Ovary (tissue), 9 donors: ENCODE data around the gene STAC. TPM values are rescaled to one million over a fixed set of nuclear protein-coding genes. Genes with fewer than 3 reads are reported as not detected.

ENCODE experiments used
- DNase-seq, 5 donors: peaks; one replicate each; pipeline ENCODE4 v3.0.0-alpha.2; 2019 to 2020
- H3K27ac ChIP-seq, 2 donors: fragments of 200-600 bp; one replicate each; pipeline versions ENCODE4 v1.5.1 to v1.8.0; 2019 to 2022
- H3K27me3 ChIP-seq: fragments of 200-600 bp; one replicate; pipeline ENCODE4 v1.8.0; 2022
- H3K36me3 ChIP-seq: fragments of 200-600 bp; sonication (generic); one replicate; pipeline ENCODE4 v1.5.1; 2019
- H3K4me1 ChIP-seq: one replicate; pipeline ENCODE4 v1.8.1; 2013; ENCODE audit warnings: mild to moderate bottlenecking, moderate library complexity; ENCODE audit not compliant: insufficient read depth
- H3K4me3 ChIP-seq: fragments of 200-600 bp; sonication (generic); one replicate; pipeline ENCODE4 v1.5.1; 2017
- H3K9me3 ChIP-seq, 2 donors: fragments of 200-600 bp in 1 of 2; sonication (generic) in 1 of 2; one replicate each; pipeline versions ENCODE4 v1.5.1 to v1.8.1; 2013 to 2019; ENCODE audit warnings: mild to moderate bottlenecking in 1 of 2, moderate library complexity in 1 of 2
- EP300 ChIP-seq: sonication (generic); formaldehyde crosslinking; IDR thresholded peaks from one replicate; pipeline ENCODE4 v1.6.1; 2017; ENCODE audit warnings: antibody characterized with exemption
- POLR2A ChIP-seq: fragments of 450-650 bp; IDR thresholded peaks from one replicate; pipeline ENCODE4 v1.6.1; 2017; ENCODE audit warnings: antibody characterized with exemption, mild to moderate bottlenecking, moderate library complexity
- WGBS, 3 donors: extraction: QIAGEN DNeasy Blood & Tissue Kit in 1 of 3; methylation state at CpG; one replicate each; pipeline versions ENCODE4 v1.1.5 to v1.1.7; 2013 to 2017; 5-methylcytosine and 5-hydroxymethylcytosine counted together
- intact Hi-C, 4 donors: fragments of 100-400 bp; cut with DNase I; formaldehyde crosslinking; loops; one replicate each; pipeline versions ENCODE4 v1.11.0 to v1.15.1; 2022 to 2023
- polyA plus RNA-seq, 2 donors: library from polyadenylated mRNA; stranded (reverse); fragments of 200-250 nt in 1 of 2; fragments of 350-450 nt in 1 of 2; fragmentation: Illumina TruSeq in 1 of 2; extraction: RNeasy Lipid Tissue Mini Kit (QIAGEN cat#74804) in 1 of 2; gene quantifications; one replicate each; pipeline ENCODE4 v1.2.3, GENCODE V29; 2013 to 2014
- total RNA-seq, 7 donors: library from RNA; depleted of rRNA in 2 of 7; stranded (reverse); fragments of >200 nt in 2 of 7; fragmentation: NEBNext Ultra II Directional in 3 of 7; extraction: Animal tissue kit (Norgen Biotek cat#: 25700) in 3 of 7; gene quantifications; one replicate each; pipeline versions ENCODE4 v1.1.0 to v1.2.4, GENCODE V29; 2016 to 2023
- TF ChIP-seq, protein P1 (sequence below), 3 donors: fragments of 450-650 bp in 2 of 3; fragments of 200-600 bp in 1 of 3; IDR thresholded peaks; one replicate each; pipeline versions ENCODE4 v1.5.1 to v1.8.0; 2016 to 2022; ENCODE audit warnings: antibody characterized with exemption in 3 of 3, mild to moderate bottlenecking in 1 of 3
- donor health status: DM: no; HTN: no; CAD: no; lungs with moderate emphysema.
- donor health status: DM: no; HTN: no; CAD: no.
- donor health status: Bipolar disorder and iron deficiency.
- donor health status: DM: yes; HTN: yes; CAD: no.
- donor health status: DM: no; HTN: no; CAD: no.
- donor health status: DM: yes; HTN: yes; CAD: no.

STAC gene
- total and polyA plus RNA-seq, 9 donors = 0.58 to 8.4 (median 1.2) TPM

DNA sequence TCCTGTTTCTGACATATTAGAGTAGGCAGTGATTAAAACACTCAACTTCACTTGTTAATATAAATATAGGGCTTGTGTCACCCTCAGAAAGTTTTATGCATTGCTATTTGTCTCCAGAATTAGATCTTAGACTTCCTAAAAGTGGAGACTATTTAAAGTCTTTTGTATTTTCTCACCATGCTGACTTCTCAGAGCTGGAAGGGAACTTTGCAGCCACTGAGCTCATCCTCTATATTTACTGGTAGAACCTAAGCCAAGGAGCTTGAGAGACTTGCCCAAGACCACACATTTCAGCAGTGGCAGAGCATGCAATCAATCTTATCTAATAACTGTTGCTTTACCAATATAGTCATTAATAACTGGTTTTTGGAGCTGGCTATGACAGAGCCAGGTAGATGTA lies 53.2 kb downstream of the STAC start:
- Histone ChIP-seq H3K4me3 (no peak overlapping the region), H3K27ac (no peak overlapping the region), H3K9me3 (no peaks in the 10 kb centered on the region), H3K36me3 (no peaks in the 10 kb centered on the region), H3K27me3 (no peaks in the 10 kb centered on the region), H3K4me1 (no peaks in the 10 kb centered on the region)
- intact Hi-C loops = no loop called here
- no peak for TF ChIP-seq EP300
- DNase-seq = no peak

DNA sequence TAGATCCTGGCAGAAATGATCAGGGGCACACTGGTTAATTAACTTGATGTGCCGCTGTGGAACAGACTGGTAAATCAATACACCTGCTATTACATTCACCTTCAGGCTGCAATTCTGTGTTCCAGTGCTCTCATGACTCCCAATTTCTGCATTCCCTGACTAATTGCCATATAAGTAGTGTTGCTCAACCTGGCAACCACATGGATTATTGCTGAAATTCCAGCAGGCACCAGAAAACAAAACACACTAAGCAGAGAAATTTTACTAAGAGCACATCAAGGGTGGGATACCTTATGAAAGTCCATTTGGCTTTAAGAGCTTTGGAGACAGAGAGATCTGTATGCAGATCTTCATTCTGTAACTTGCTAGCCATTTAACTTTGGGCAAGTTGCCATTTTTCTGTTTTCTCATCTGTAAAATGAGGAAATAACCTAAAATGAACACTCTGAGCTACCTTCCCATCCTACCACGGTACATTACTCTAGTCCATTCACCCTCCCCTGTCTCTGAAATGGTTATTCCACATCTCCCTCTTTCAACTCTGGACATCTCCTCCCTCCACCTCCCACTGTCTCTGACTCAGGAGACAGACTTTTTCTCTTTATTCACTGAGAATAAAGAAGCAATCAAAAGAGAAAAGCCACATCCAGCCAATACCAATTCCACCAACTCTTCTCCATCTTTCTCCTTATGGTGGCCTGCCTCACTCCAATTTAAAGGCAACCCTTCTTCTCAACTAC lies 54.6 kb downstream of the STAC start:
- intact Hi-C loops = no loop called here
- H3K4me3 ChIP-seq = no peak overlapping the region
- no peaks in the 10 kb centered on the region for H3K4me1 ChIP-seq
- H3K27ac ChIP-seq = no peak overlapping the region
- H3K36me3 ChIP-seq = no peaks in the 10 kb centered on the region
- peaks cover 0 to 3% of the 10 kb centered on the region in 2 donors for H3K9me3 ChIP-seq
- 75 to 87% (median 86%) methylated on average over 2 of the region's 2 CpGs for WGBS, 3 donors
- H3K27me3 ChIP-seq = no peaks in the 10 kb centered on the region
- no peak for DNase-seq
- TF ChIP-seq POLR2A = no peak
- TF ChIP-seq, protein P1, sequence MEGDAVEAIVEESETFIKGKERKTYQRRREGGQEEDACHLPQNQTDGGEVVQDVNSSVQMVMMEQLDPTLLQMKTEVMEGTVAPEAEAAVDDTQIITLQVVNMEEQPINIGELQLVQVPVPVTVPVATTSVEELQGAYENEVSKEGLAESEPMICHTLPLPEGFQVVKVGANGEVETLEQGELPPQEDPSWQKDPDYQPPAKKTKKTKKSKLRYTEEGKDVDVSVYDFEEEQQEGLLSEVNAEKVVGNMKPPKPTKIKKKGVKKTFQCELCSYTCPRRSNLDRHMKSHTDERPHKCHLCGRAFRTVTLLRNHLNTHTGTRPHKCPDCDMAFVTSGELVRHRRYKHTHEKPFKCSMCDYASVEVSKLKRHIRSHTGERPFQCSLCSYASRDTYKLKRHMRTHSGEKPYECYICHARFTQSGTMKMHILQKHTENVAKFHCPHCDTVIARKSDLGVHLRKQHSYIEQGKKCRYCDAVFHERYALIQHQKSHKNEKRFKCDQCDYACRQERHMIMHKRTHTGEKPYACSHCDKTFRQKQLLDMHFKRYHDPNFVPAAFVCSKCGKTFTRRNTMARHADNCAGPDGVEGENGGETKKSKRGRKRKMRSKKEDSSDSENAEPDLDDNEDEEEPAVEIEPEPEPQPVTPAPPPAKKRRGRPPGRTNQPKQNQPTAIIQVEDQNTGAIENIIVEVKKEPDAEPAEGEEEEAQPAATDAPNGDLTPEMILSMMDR (IDR thresholded peaks at IDR 0.05) = no peak

DNA sequence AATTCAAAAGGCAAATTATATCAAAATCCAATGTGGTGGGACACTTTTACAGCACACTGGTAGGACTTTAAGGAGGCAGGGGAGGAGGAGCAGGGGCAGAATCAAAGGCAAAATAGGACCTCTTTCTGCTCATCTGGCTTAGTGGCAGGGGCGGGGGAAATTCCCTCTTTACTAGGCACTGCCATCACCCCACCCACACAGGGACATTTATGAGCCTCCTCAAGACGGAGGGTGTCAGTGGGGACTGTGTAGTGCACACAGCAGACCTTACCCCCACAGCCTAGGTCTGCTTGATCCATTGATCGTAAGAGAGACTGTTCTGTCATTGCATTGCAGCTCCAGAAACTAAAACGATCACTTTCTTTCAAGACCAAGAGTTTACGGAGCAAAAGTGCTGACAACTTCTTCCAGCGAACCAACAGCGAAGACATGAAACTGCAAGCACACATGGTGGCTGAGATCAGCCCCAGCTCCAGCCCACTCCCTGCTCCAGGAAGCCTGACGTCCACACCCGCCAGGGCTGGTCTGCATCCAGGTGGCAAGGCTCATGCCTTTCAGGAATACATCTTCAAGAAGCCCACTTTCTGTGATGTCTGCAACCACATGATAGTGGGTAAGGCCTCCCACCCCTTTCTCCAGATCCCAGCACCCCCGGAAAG lies 62.9 kb downstream of the STAC start:
- no peaks in the 10 kb centered on the region for H3K27me3 ChIP-seq
- no peaks in the 10 kb centered on the region for H3K4me1 ChIP-seq
- TF ChIP-seq EP300 (no peak), POLR2A (no peak)
- TF ChIP-seq, protein P1 (IDR thresholded peaks at IDR 0.05) = no peak
- WGBS, 3 donors = 80 to 87% (median 83%) methylated on average over 10 of the region's 10 CpGs
- no peaks in the 10 kb centered on the region for H3K36me3 ChIP-seq
- intact Hi-C loops = no loop called here
- no peak for DNase-seq
- H3K27ac ChIP-seq = no peak overlapping the region
- H3K4me3 ChIP-seq = no peak overlapping the region
- H3K9me3 ChIP-seq = peaks cover 0 to 3% of the 10 kb centered on the region in 2 donors

DNA sequence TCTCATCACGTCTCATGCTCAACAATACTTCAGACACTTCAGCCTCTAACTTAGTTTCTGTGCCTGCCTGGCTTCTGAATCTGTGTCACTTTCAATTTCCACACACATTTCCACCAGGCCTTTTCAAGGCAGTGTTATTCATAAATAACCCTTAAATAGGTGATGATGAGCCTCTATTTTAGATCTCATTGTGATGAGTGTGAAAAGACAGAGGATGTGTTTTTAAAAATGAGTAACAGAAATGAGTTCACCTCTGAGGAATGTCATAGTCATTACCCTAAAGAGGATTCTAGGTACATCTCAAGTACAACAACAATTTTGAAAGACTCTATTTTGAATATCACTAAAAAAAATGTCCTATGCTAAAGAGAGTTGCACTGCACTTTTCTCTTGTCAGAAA lies 64.6 kb downstream of the STAC start:
- intact Hi-C loops = no loop called here
- TF ChIP-seq EP300 (no peak), POLR2A (no peak)
- TF ChIP-seq, protein P1 (IDR thresholded peaks at IDR 0.05) = no peak
- no peak for DNase-seq
- 81 to 93% (median 86%) methylated on average over 1 of the region's 1 CpG for WGBS, 3 donors
- Histone ChIP-seq H3K36me3 (no peaks in the 10 kb centered on the region), H3K27ac (no peak overlapping the region), H3K4me3 (no peak overlapping the region), H3K9me3 (no peaks in the 10 kb centered on the region), H3K4me1 (no peaks in the 10 kb centered on the region), H3K27me3 (no peaks in the 10 kb centered on the region)

DNA sequence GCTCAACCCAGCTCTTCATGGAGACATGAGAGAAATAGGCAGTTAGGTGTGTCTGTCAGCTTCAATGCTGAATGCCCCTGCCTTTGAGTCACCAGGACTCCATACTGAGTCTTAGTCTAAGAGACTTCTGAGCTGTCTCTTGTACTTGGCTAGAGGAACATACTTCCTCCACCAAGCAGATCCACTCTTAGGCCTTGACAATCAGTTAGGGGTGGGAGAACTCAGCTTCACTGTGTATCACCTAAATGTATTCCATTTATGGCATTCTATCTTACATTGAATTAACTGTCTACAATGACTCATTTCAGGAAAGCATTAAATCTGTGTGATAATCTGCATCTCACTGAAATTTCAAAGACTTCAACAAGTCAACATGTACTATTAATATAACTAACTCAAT lies 66.0 kb downstream of the STAC start:
- TF ChIP-seq POLR2A (no peak), EP300 (no peak)
- TF ChIP-seq, protein P1 (IDR thresholded peaks at IDR 0.05) = no peak
- Histone ChIP-seq H3K27ac (no peak overlapping the region), H3K9me3 (no peaks in the 10 kb centered on the region), H3K27me3 (no peaks in the 10 kb centered on the region), H3K4me1 (no peaks in the 10 kb centered on the region), H3K36me3 (no peaks in the 10 kb centered on the region), H3K4me3 (no peak overlapping the region)
- DNase-seq = no peak
- intact Hi-C loops = no loop called here
